IMR-90 (cell line): ENCODE data around the gene ADGRG6. TPM values are rescaled to one million over a fixed set of nuclear protein-coding genes. Genes with fewer than 3 reads are reported as not detected.

ENCODE experiments used
- ATAC-seq: fragments of 200-7000 bp; cut with Tn5 transposase; 2 replicates; pipeline ENCODE4 v1.9.1; 2020; ENCODE audit warnings: low read depth, mild to moderate bottlenecking, moderate library complexity
- BruUV-seq: library from RNA; stranded (reverse); fragments of 400-500 nt; replicated peaks from 2 replicates; lab custom pipeline; 2021; lab: Mats Ljungman, UMichigan
- CTCF ChIA-PET: fragments of 300-600 bp; formaldehyde crosslinking; extraction: SDS; loops from one replicate; lab custom pipeline; 2021; ENCODE audit warnings: antibody characterized with exemption; lab: Yijun Ruan, JAX
- POLR2A ChIA-PET: fragments of 300-600 bp; sonication (Branson Sonifier 250); formaldehyde crosslinking; loops from one replicate; lab custom pipeline; 2022; ENCODE audit warnings: antibody characterized with exemption; ENCODE audit not compliant: unreplicated experiment; lab: Charles Lee
- DNase-seq: peaks from one replicate; pipeline ENCODE4 v3.0.0; 2013
- H2AFZ ChIP-seq: replicated peaks from 2 replicates; pipeline ENCODE3; 2013; ENCODE audit warnings: low read length, mild to moderate bottlenecking; ENCODE audit not compliant: poor library complexity
- H2AK5ac ChIP-seq: 2 replicates; pipeline ENCODE4 v1.6.1; 2013; ENCODE audit warnings: low read depth, low read length, inconsistent platforms
- H2AK9ac ChIP-seq: replicated peaks from 2 replicates; pipeline ENCODE3; 2013; ENCODE audit warnings: mild to moderate bottlenecking, low read depth, low read length, moderate library complexity; ENCODE audit not compliant: poor library complexity
- H2BK120ac ChIP-seq: 2 replicates; pipeline ENCODE4 v1.6.1; 2013; ENCODE audit warnings: low read depth, low read length, inconsistent platforms
- H2BK15ac ChIP-seq: 3 replicates; pipeline ENCODE4 v1.6.1; 2013; ENCODE audit warnings: low read depth, low read length, inconsistent platforms
- H2BK20ac ChIP-seq: 2 replicates; pipeline ENCODE4 v1.6.1; 2013; ENCODE audit warnings: low read depth, mild to moderate bottlenecking, inconsistent platforms, low read length, moderate library complexity
- H2BK5ac ChIP-seq: 2 replicates; pipeline ENCODE4 v1.6.1; 2013; ENCODE audit warnings: mild to moderate bottlenecking, low read depth, low read length, inconsistent platforms; ENCODE audit not compliant: poor library complexity, severe bottlenecking
- H3K14ac ChIP-seq: replicated peaks from 2 replicates; pipeline ENCODE4 v1.6.1; 2013; ENCODE audit warnings: low read depth, low read length, inconsistent platforms
- H3K18ac ChIP-seq: 2 replicates; pipeline ENCODE4 v1.6.1; 2013; ENCODE audit warnings: low read depth, low read length, control low read depth
- H3K23ac ChIP-seq: 2 replicates; pipeline ENCODE4 v1.6.1; 2013; ENCODE audit warnings: low read depth, low read length, inconsistent platforms
- H3K27ac ChIP-seq: 2 replicates; pipeline ENCODE4 v1.5.1; 2013; ENCODE audit warnings: mild to moderate bottlenecking, control low read depth, low read length; ENCODE audit not compliant: insufficient read depth
- H3K27me3 ChIP-seq: 2 replicates; pipeline ENCODE4 v1.6.1; 2013; ENCODE audit warnings: low read length; ENCODE audit not compliant: control insufficient read depth, insufficient read depth
- H3K36me3 ChIP-seq: 2 replicates; pipeline ENCODE4 v1.6.1; 2013; ENCODE audit warnings: low read length, mixed read lengths; ENCODE audit not compliant: control insufficient read depth, insufficient read depth
- H3K4ac ChIP-seq: 2 replicates; pipeline ENCODE4 v1.6.1; 2013; ENCODE audit warnings: low read depth, low read length, inconsistent platforms
- H3K4me1 ChIP-seq: 2 replicates; pipeline ENCODE4 v1.6.1; 2013; ENCODE audit warnings: low read length, mixed read lengths; ENCODE audit not compliant: control insufficient read depth, insufficient read depth
- H3K4me2 ChIP-seq: 2 replicates; pipeline ENCODE4 v1.6.1; 2013; ENCODE audit warnings: low read depth, mild to moderate bottlenecking, control low read depth, low read length, moderate library complexity
- H3K4me3 ChIP-seq: 2 replicates; pipeline ENCODE4 v1.5.1; 2013; ENCODE audit warnings: low read depth, mild to moderate bottlenecking, control low read depth, low read length, moderate library complexity; ENCODE audit not compliant: insufficient read depth
- H3K56ac ChIP-seq: 2 replicates; pipeline ENCODE4 v1.6.1; 2013; ENCODE audit warnings: low read length, inconsistent platforms; ENCODE audit not compliant: insufficient read depth; ENCODE audit errors: extremely low read depth
- H3K79me1 ChIP-seq, 2 experiments: 2 replicates each; pipeline ENCODE4 v1.6.1; 2013; ENCODE audit warnings: low read length in 2 of 2, inconsistent platforms in 1 of 2, low read depth in 1 of 2
- H3K9ac ChIP-seq: 2 replicates; pipeline ENCODE4 v1.6.1; 2013; ENCODE audit warnings: low read depth, low read length, control low read depth
- H3K9me1 ChIP-seq: 2 replicates; pipeline ENCODE4 v1.6.1; 2013; ENCODE audit warnings: low read length, inconsistent platforms; ENCODE audit not compliant: insufficient read depth
- H3K9me3 ChIP-seq: 2 replicates; pipeline ENCODE4 v1.6.1; 2013; ENCODE audit warnings: low read length; ENCODE audit not compliant: control insufficient read depth, insufficient read depth
- H4K20me1 ChIP-seq: 2 replicates; pipeline ENCODE4 v1.6.1; 2013; ENCODE audit warnings: low read length, inconsistent platforms; ENCODE audit not compliant: insufficient read depth
- H4K5ac ChIP-seq: 2 replicates; pipeline ENCODE4 v1.6.1; 2013; ENCODE audit warnings: mild to moderate bottlenecking, low read depth, low read length, control low read depth
- H4K8ac ChIP-seq, 2 experiments: 2 replicates each; pipeline ENCODE4 v1.6.1; 2013; ENCODE audit warnings: low read depth in 2 of 2, low read length in 2 of 2, control low read depth in 1 of 2, inconsistent platforms in 1 of 2
- H4K91ac ChIP-seq: 2 replicates; pipeline ENCODE4 v1.6.1; 2013; ENCODE audit warnings: low read depth, low read length, inconsistent platforms; ENCODE audit not compliant: insufficient read depth
- BHLHE40 ChIP-seq: fragments of 150-350 bp; IDR thresholded peaks from 2 replicates; pipeline ENCODE4 v1.6.1; 2016; ENCODE audit warnings: mild to moderate bottlenecking, low read depth, low read length
- CEBPB ChIP-seq: IDR thresholded peaks from 2 replicates; pipeline ENCODE4 v1.6.1; 2012; ENCODE audit warnings: low read depth, low read length, improper control_type of control experiment
- CHD1 ChIP-seq: IDR thresholded peaks from 2 replicates; pipeline ENCODE4 v1.6.1; 2012; ENCODE audit warnings: low read depth, low read length, improper control_type of control experiment
- CTCF ChIP-seq: conservative IDR thresholded peaks from 2 replicates; pipeline ENCODE4 v1.5.1; 2012; ENCODE audit warnings: mild to moderate bottlenecking, low read depth, low read length, improper control_type of control experiment
- FOS ChIP-seq: fragments of 150-350 bp; IDR thresholded peaks from 2 replicates; pipeline ENCODE4 v1.6.1; 2016; ENCODE audit warnings: low read depth, low read length
- MAFK ChIP-seq: IDR thresholded peaks from 2 replicates; pipeline ENCODE4 v1.6.1; 2012; ENCODE audit warnings: low read depth, low read length, improper control_type of control experiment
- MAZ ChIP-seq: IDR thresholded peaks from 2 replicates; pipeline ENCODE4 v1.6.1; 2012; ENCODE audit warnings: low read depth, mild to moderate bottlenecking, low read length, improper control_type of control experiment, moderate library complexity, borderline replicate concordance
- MXI1 ChIP-seq: IDR thresholded peaks from 2 replicates; pipeline ENCODE4 v1.6.1; 2012; ENCODE audit warnings: low read depth, mild to moderate bottlenecking, low read length, moderate library complexity, borderline replicate concordance
- NFE2L2 ChIP-seq: fragments of 150-350 bp; IDR thresholded peaks from 2 replicates; pipeline ENCODE4 v1.6.1; 2016; ENCODE audit warnings: low read depth, mild to moderate bottlenecking, low read length
- POLR2A ChIP-seq: IDR thresholded peaks from 2 replicates; pipeline ENCODE4 v1.6.1; 2012; ENCODE audit warnings: mild to moderate bottlenecking, low read depth, low read length
- RAD21 ChIP-seq: IDR thresholded peaks from 2 replicates; pipeline ENCODE4 v1.6.1; 2012; ENCODE audit warnings: low read length, improper control_type of control experiment
- RCOR1 ChIP-seq: IDR thresholded peaks from 2 replicates; pipeline ENCODE4 v1.6.1; 2012; ENCODE audit warnings: mild to moderate bottlenecking, low read length, improper control_type of control experiment; ENCODE audit not compliant: insufficient replicate concordance
- RFX5 ChIP-seq: IDR thresholded peaks from 2 replicates; pipeline ENCODE4 v1.8.0; 2012; ENCODE audit warnings: low read depth, mild to moderate bottlenecking, low read length, moderate library complexity
- SMC3 ChIP-seq: fragments of 150-350 bp; IDR thresholded peaks from 2 replicates; pipeline ENCODE4 v1.6.1; 2016; ENCODE audit warnings: low read depth, mild to moderate bottlenecking, antibody characterized with exemption, low read length, moderate library complexity
- WGBS, 2 experiments: methylation state at CpG; one replicate each; pipeline versions ENCODE4 v1.1.5 to v1.1.7; 2013; ENCODE audit warnings: missing lambda C conversion rate in 2 of 2; ENCODE audit not compliant: insufficient read length in 1 of 2; ENCODE audit errors: extremely low coverage in 2 of 2; 5-methylcytosine and 5-hydroxymethylcytosine counted together
- dilution Hi-C: fragments of 300-500 bp; cut with HindIII; formaldehyde crosslinking; loops from one replicate; pipeline ENCODE4 v1.14.3; 2018; ENCODE audit warnings: low sequenced_read_pairs; ENCODE audit not compliant: unreplicated experiment
- in situ Hi-C: fragments of 300-500 bp; cut with MboI; formaldehyde crosslinking; loops from 3 replicates; pipeline ENCODE4 v1.14.3; 2019; ENCODE audit warnings: low sequenced_read_pairs, inconsistent platforms, mixed read lengths
- intact Hi-C: fragments of 100-400 bp; cut with micrococcal nuclease; formaldehyde crosslinking; loops from 2 replicates; pipeline ENCODE4 v1.10.0; 2022
- polyA plus RNA-seq, 3 experiments: library from polyadenylated mRNA; depleted of rRNA; stranded (reverse); fragments of >200 nt; gene quantifications; 2 replicates each; pipeline ENCODE4 v1.2.3, GENCODE V29; 2012; ENCODE audit warnings: low replicate concordance in 1 of 3
- total RNA-seq: library from RNA; depleted of rRNA; stranded (reverse); fragments of >200 nt; gene quantifications from 2 replicates; pipeline ENCODE4 v1.2.3, GENCODE V29; 2012
- TF ChIP-seq, protein P1 (sequence below): fragments of 150-350 bp; IDR thresholded peaks from 2 replicates; pipeline ENCODE4 v1.6.1; 2017; ENCODE audit warnings: mild to moderate bottlenecking, antibody characterized with exemption, low read length, low read depth
- TF ChIP-seq, protein P2 (sequence below): fragments of 150-350 bp; IDR thresholded peaks from 2 replicates; pipeline ENCODE4 v1.6.1; 2016; ENCODE audit warnings: low read depth, mild to moderate bottlenecking, low read length, moderate library complexity, borderline replicate concordance

ADGRG6 gene
- total and polyA plus RNA-seq, 2 of the 4 experiments (the other 2 are of a cell fraction): 10.0 to 20.3 TPM

GRCh38 chr6:142406131-142406530 is 104.3 kb downstream of the ADGRG6 start:
- no peak overlapping the region for H4K8ac ChIP-seq
- H3K56ac ChIP-seq: no peak overlapping the region
- H3K27ac ChIP-seq: no peak overlapping the region
- no peaks in the 10 kb centered on the region for H3K36me3 ChIP-seq
- H3K4me1 ChIP-seq: peaks cover under 1% of the 10 kb centered on the region; the same call in 1 of the 2 replicates
- intact Hi-C loops (no loop called here), dilution Hi-C loops (no loop called here), in situ Hi-C loops (no loop called here)
- ChIA-PET POLR2A (no interaction called here), CTCF (no interaction called here)
- no peak overlapping the region for H2BK5ac ChIP-seq
- H3K4me3 ChIP-seq: no peak overlapping the region
- H2BK20ac ChIP-seq: no peak overlapping the region
- no peaks in the 10 kb centered on the region for H4K20me1 ChIP-seq
- no peak overlapping the region for H4K5ac ChIP-seq
- no peak overlapping the region for H2AFZ ChIP-seq
- H3K27me3 ChIP-seq: no peaks in the 10 kb centered on the region
- TF ChIP-seq SMC3 (no peak), RAD21 (no peak), MXI1 (no peak), MAFK (no peak), BHLHE40 (no peak), NFE2L2 (no peak), MAZ (no peak), RFX5 (no peak), CEBPB (no peak), CHD1 (no peak), CTCF (no peak), FOS (no peak), RCOR1 (no peak), POLR2A (no peak)
- TF ChIP-seq, protein P1, sequence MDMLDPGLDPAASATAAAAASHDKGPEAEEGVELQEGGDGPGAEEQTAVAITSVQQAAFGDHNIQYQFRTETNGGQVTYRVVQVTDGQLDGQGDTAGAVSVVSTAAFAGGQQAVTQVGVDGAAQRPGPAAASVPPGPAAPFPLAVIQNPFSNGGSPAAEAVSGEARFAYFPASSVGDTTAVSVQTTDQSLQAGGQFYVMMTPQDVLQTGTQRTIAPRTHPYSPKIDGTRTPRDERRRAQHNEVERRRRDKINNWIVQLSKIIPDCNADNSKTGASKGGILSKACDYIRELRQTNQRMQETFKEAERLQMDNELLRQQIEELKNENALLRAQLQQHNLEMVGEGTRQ: no peak
- TF ChIP-seq, protein P2, sequence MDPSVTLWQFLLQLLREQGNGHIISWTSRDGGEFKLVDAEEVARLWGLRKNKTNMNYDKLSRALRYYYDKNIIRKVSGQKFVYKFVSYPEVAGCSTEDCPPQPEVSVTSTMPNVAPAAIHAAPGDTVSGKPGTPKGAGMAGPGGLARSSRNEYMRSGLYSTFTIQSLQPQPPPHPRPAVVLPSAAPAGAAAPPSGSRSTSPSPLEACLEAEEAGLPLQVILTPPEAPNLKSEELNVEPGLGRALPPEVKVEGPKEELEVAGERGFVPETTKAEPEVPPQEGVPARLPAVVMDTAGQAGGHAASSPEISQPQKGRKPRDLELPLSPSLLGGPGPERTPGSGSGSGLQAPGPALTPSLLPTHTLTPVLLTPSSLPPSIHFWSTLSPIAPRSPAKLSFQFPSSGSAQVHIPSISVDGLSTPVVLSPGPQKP: no peak
- no peak overlapping the region for H3K18ac ChIP-seq
- H3K4ac ChIP-seq: no peak overlapping the region
- WGBS, 2 experiments: no CpG with 5 or more reads among the region's 3 CpGs
- no peak overlapping the region for H2AK5ac ChIP-seq
- H3K9me3 ChIP-seq: no peaks in the 10 kb centered on the region
- H3K9me1 ChIP-seq: 0 out of 2 replicates have a peak, but pooled peaks cover under 1% of the 10 kb centered on the region
- no peak overlapping the region for H3K23ac ChIP-seq
- no TSS peak for BruUV-seq
- H4K91ac ChIP-seq: no peak overlapping the region
- H3K14ac ChIP-seq: no peak overlapping the region
- H2BK15ac ChIP-seq: no peak overlapping the region
- no peaks in the 10 kb centered on the region for H3K79me1 ChIP-seq
- H2AK9ac ChIP-seq: no peak overlapping the region
- no peak overlapping the region for H3K9ac ChIP-seq
- DNase-seq (no peak), ATAC-seq (no peak)
- no peak overlapping the region for H3K4me2 ChIP-seq
- no peak overlapping the region for H2BK120ac ChIP-seq
